Measurements from ENCODE around the gene GPATCH8.

GRCh38 chr17:44386182-44386525, 117.1 kb downstream of the GPATCH8 start:
- no peak for TF ChIP-seq EZH2 (IDR thresholded peaks at IDR 0.05; ENCODE audit: borderline replicate concordance, low read length)
- TF ChIP-seq CTCF (conservative IDR thresholded peaks at IDR 0.05 in 1 of 2, IDR thresholded peaks at IDR 0.05 in 1 of 2; ENCODE audit: extremely low read depth in 1 of 2, insufficient read depth in 1 of 2, low read depth in 1 of 2, low read length in 2 of 2) = no peak

Measured in mammary epithelial cell (primary cell).